HUES6 (cell line): ENCODE data around the gene CHST12.

Source experiments
- H3K27ac ChIP-seq: 2 replicates; pipeline ENCODE4 v1.7.0; 2013; ENCODE audit warnings: low read depth, mild to moderate bottlenecking, low read length, inconsistent platforms
- H3K27me3 ChIP-seq: 2 replicates; pipeline ENCODE4 v1.6.1; 2013; ENCODE audit warnings: low read length; ENCODE audit not compliant: control insufficient read depth, insufficient read depth
- H3K36me3 ChIP-seq: 2 replicates; pipeline ENCODE4 v1.6.1; 2013; ENCODE audit warnings: low read length; ENCODE audit not compliant: control insufficient read depth, insufficient read depth
- H3K4me1 ChIP-seq: 2 replicates; pipeline ENCODE4 v1.6.1; 2013; ENCODE audit warnings: low read length; ENCODE audit not compliant: control insufficient read depth, insufficient read depth
- H3K4me3 ChIP-seq: 2 replicates; pipeline ENCODE4 v1.5.1; 2013; ENCODE audit warnings: low read depth, low read length
- H3K9ac ChIP-seq: one replicate; pipeline ENCODE4 v1.6.1; 2013; ENCODE audit warnings: mild to moderate bottlenecking, low read length
- H3K9me3 ChIP-seq: 2 replicates; pipeline ENCODE4 v1.6.1; 2013; ENCODE audit warnings: low read depth, low read length; ENCODE audit not compliant: control insufficient read depth, insufficient read depth

Gene CHST12

GRCh38 chr7:2403014-2403717 lies at the start of gene CHST12:
Gene CHST12 (plus strand): TSS chr7:2403611. CDS start chr7:2432640, 29,029 bp downstream.
- H3K9me3 ChIP-seq: no peaks in the 10 kb centered on the region
- H3K9ac ChIP-seq: peak within 1 kb of the TSS; percentile 59
- H3K27ac ChIP-seq: peak within 1 kb of the TSS; percentile 56; the same call in 1 of the 2 replicates
- H3K27me3 ChIP-seq: no peaks in the 10 kb centered on the region
- peaks cover 12% of the 10 kb centered on the region for H3K4me1 ChIP-seq
- H3K36me3 ChIP-seq: no peaks in the 10 kb centered on the region
- peak within 1 kb of the TSS; percentile 84 for H3K4me3 ChIP-seq

- Histone ChIP-seq H3K4me3 (peak overlapping the region; percentile 83), H3K27me3 (no peaks in the 10 kb centered on the region), H3K9me3 (no peaks in the 10 kb centered on the region), H3K9ac (peak overlapping the region; percentile 99), H3K4me1 (peaks cover 4% of the 10 kb centered on the region; the same call in 1 of the 2 replicates), H3K36me3 (peaks cover 27% of the 10 kb centered on the region), H3K27ac (peak overlapping the region; percentile 100)
Measured at GRCh38 chr7:2353936-2354185, 49.5 kb upstream of the CHST12 start.

DNA sequence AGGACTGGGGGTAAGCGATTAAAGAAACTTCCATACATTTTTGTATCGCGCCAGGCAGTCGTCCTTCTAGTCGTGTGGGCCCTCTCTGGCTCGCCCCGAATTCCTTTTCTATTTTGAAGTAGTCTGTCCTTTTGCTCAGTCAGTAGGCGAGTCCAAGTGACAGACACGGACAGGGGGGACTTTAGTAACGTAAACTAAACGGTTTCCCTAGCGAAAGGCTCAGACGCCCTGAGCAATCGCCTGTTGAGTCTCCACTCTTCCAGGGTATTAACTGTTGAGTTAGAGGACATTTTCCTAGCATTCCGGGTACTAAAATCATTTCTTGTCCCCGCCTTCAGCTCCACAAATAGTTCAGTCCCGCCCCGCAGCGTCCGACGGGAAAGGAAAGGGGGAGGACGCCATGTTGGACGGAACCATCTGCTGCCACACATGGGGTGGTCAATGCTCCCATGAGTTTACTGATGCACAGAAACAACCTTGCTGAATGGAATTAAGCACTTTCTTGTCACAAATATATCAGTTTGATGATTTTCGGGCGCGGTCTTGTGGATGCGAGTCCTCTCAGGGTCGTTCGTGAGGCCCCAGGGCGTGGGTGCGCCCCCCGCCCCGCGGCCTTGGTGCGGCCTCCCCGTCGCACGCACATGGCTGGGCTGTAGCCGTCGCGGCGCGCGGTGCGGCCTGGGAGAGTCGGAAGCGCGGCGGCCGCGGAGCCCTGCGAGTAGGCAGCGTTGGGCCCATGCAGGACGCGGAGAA lies 49.0 kb upstream of the CHST12 start, which contains the start of gene EIF3B:
Gene EIF3B, plus strand, starts transcription at position 642 of the 753 bp plus-strand sequence. Its CDS starts 95 bp downstream, at position 737.
- Histone ChIP-seq H3K27ac (peak within 1 kb of the TSS; percentile 100), H3K36me3 (peaks cover 32% of the 10 kb centered on the region)

GRCh38 chr7:2354939-2355704 lies 48.3 kb upstream of the CHST12 start:
- Histone ChIP-seq H3K27me3 (no peaks in the 10 kb centered on the region), H3K4me1 (peaks cover 9% of the 10 kb centered on the region; the same call in 1 of the 2 replicates), H3K27ac (peak overlapping the region; percentile 91), H3K9ac (peak overlapping the region; percentile 99), H3K36me3 (peaks cover 40% of the 10 kb centered on the region), H3K9me3 (no peaks in the 10 kb centered on the region), H3K4me3 (peak overlapping the region; percentile 83)

More for the DNA sequence above, 49.0 kb upstream of the CHST12 start, which contains the start of gene EIF3B:
- H3K27me3 ChIP-seq: no peaks in the 10 kb centered on the region
- H3K4me1 ChIP-seq: peaks cover 5% of the 10 kb centered on the region; the same call in 1 of the 2 replicates
- peak within 1 kb of the TSS; percentile 99 for H3K9ac ChIP-seq
- H3K9me3 ChIP-seq: no peaks in the 10 kb centered on the region
- H3K4me3 ChIP-seq: peak within 1 kb of the TSS; percentile 83

- H3K27me3 ChIP-seq: no peaks in the 10 kb centered on the region
- peak overlapping the region; percentile 99 for H3K9ac ChIP-seq
- peaks cover 9% of the 10 kb centered on the region; the same call in 1 of the 2 replicates for H3K4me1 ChIP-seq
- peak overlapping the region; percentile 91; the same call in 1 of the 2 replicates for H3K27ac ChIP-seq
- peak overlapping the region; percentile 83 for H3K4me3 ChIP-seq
- H3K36me3 ChIP-seq: peaks cover 45% of the 10 kb centered on the region
- H3K9me3 ChIP-seq: no peaks in the 10 kb centered on the region
Measured at GRCh38 chr7:2355705-2356008, 47.8 kb upstream of the CHST12 start.

GRCh38 chr7:2357165-2357564 lies 46.2 kb upstream of the CHST12 start:
- peaks cover 57% of the 10 kb centered on the region for H3K36me3 ChIP-seq
- H3K27me3 ChIP-seq: no peaks in the 10 kb centered on the region
- no peak overlapping the region for H3K9ac ChIP-seq

GRCh38 chr7:2357571-2357970 lies 45.8 kb upstream of the CHST12 start:
- H3K36me3 ChIP-seq: peaks cover 61% of the 10 kb centered on the region
- no peak overlapping the region for H3K9ac ChIP-seq
- no peaks in the 10 kb centered on the region for H3K9me3 ChIP-seq
- no peak overlapping the region for H3K4me3 ChIP-seq
- H3K27me3 ChIP-seq: no peaks in the 10 kb centered on the region
- H3K27ac ChIP-seq: no peak overlapping the region
- H3K4me1 ChIP-seq: peaks cover 9% of the 10 kb centered on the region; the same call in 1 of the 2 replicates

More at GRCh38 chr7:2357165-2357564, 46.2 kb upstream of the CHST12 start:
- peaks cover 9% of the 10 kb centered on the region; the same call in 1 of the 2 replicates for H3K4me1 ChIP-seq
- no peaks in the 10 kb centered on the region for H3K9me3 ChIP-seq
- no peak overlapping the region for H3K27ac ChIP-seq
- H3K4me3 ChIP-seq: 0 out of 2 replicates have a peak overlapping the region, but pooled peaks have one; percentile 3

GRCh38 chr7:2358968-2359527 lies 44.4 kb upstream of the CHST12 start:
- Histone ChIP-seq H3K9me3 (no peaks in the 10 kb centered on the region), H3K27me3 (no peaks in the 10 kb centered on the region), H3K4me1 (peaks cover 9% of the 10 kb centered on the region; the same call in 1 of the 2 replicates), H3K36me3 (peaks cover 70% of the 10 kb centered on the region), H3K9ac (no peak overlapping the region), H3K4me3 (no peak overlapping the region), H3K27ac (no peak overlapping the region)

DNA sequence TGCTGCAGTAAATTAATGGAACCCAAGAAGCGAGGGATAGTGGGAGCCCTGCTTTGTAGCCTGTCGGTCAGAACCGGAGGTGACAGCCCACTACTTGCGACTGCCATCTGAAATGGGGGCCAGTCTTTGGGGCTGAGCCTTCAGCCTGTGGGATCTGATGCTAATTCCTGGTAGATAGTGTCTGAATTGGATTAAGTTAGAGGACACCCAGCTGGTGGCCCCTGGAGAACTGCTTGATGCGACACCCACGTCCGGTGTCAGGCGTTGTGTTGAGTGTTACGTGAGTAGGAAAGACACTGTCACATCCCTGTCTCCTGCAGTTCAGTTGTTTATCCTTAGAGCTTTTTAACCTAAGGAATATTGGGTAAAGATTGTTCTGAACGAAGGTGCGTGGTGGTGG lies 43.8 kb upstream of the CHST12 start:
- H3K27me3 ChIP-seq: no peaks in the 10 kb centered on the region
- peaks cover 75% of the 10 kb centered on the region for H3K36me3 ChIP-seq
- H3K4me3 ChIP-seq: no peak overlapping the region
- peaks cover 9% of the 10 kb centered on the region; the same call in 1 of the 2 replicates for H3K4me1 ChIP-seq
- H3K9ac ChIP-seq: no peak overlapping the region
- H3K9me3 ChIP-seq: no peaks in the 10 kb centered on the region
- no peak overlapping the region for H3K27ac ChIP-seq

DNA sequence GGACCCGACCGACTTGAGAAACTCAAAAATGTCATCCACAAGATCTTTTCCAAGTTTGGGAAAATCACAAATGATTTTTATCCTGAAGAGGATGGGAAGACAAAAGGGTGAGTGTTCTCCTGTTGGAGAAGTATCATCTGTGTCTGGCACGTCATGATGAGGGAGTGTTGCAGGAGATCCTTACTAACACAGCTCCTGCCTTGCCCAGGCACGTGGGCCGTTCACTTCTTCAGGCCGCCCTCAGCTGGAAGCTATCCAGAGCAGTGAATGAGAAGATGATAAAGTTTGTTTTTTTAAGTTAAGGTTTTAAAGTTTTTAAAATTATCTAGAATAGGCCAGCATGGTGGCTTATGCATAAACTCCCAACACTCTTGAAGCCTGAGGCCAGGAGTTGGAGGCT lies 42.6 kb upstream of the CHST12 start:
- Histone ChIP-seq H3K9me3 (no peaks in the 10 kb centered on the region), H3K4me3 (no peak overlapping the region), H3K9ac (no peak overlapping the region), H3K36me3 (peaks cover 87% of the 10 kb centered on the region), H3K27ac (no peak overlapping the region), H3K27me3 (no peaks in the 10 kb centered on the region), H3K4me1 (peaks cover 9% of the 10 kb centered on the region; the same call in 1 of the 2 replicates)
